ENCODE data around the gene HSPG2.

Gene HSPG2

DNA sequence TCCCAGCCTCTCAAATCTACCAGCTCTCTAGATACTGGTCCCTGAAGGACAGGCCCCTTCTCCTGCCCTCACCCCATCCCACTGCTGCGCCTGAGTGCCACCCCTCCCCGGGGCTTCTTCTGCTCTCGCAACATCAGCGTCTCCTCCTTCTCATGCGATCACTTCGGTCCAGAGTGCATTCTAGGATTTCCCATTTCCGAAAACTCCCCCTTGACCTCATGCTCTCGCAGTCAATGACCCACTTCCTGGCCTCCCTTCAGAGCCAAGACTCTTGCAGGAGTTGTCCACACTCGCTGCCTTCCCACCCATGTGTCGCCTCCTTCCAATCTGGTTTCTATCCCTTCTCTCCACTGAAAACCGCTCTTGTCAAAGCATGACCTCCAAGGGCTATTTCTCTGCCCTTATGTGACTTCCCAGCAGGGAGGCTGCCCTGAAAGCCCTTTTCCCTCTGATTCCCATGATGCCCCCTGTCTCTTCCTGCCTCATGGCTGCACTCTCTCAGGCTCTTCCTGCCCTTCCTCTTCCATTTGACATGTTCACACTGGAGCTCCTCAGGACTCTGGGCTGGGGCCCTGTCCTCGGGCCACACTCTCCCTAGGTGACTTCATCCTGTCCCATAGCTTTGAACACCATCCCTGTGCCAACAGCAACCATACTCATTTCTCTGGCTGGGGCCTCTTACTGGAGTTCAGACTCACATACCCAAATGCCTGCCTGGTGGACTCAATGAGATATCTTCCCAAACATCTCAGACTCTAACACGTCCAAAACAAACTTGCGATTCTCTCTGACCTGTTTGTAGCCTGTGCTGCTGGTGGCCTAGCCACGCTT is 79.1 kb downstream of the HSPG2 start:
- DNase-seq = no peak

DNA sequence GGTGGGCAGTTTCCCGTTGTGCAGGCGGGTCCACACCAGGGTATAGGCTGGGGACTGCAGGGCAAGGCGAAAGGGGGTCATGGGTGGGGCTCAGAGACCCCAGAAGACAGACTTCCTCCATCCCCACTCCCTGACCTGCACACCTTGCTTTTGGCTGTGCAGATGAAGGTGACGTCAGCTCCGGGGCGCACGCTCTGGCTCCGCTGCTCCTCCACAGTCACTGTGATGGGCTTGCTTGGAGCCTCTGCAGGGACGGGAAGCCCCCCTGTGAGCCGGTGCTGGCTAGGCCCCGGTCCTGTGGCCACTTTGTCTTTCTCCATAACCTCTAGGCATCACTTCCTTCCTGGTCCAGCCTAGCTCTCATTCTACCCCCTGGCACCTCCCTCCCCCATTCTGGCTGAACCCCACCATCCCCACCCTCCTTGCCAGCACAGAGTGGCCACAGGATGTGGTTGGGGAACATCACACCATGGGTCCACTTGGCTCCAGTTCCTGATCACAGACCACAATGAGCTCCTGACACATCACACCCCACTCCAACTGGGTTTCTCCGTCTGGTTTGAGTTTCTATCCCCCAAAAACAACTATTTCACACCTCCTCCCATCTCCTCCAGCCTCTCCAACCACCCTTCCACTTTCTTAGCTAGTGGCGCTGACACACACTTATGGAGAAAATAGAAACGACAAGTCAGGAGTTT is 79.8 kb downstream of the HSPG2 start:
- no peak for DNase-seq

DNA sequence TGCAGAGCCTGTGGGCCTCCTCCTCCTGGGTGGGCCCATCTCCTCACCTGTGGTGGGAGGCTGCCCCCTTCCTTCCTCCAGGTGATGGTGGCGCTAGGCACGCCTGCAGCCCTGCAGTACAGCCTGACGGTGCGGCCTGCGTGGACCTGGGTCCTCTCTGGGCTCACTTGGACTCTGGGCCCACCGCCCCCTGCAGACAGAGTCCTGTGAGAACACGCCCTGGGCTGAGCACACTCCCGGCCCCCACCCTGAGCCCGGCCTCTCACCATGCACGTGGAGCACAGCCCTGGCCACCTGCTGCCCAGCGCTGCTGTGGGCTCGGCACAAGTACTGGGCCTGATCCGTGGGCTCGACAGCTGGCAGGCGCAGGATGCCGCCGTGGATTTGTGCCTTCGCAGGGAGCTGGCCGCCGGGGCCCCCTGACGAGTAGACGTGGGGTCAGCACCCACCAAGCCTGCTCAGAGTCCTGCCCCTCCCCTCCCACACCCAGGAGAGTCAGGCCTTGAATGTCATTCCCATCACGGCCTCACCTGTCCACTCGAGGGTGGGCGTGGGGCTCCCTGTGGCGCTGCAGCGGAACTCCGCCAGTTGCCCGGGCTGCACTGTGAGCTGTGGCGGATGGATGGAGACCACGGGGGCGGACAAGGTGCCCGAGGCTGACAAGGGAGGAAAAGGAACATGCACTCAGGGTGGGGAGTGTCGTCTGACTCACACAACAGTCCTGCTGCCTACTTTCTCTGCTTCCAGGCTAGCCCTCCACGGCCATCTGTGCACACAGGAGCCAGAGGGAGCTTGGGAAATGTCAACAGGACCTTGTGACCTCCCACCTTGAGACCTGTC is 81.6 kb downstream of the HSPG2 start:
- no peak for DNase-seq

DNA sequence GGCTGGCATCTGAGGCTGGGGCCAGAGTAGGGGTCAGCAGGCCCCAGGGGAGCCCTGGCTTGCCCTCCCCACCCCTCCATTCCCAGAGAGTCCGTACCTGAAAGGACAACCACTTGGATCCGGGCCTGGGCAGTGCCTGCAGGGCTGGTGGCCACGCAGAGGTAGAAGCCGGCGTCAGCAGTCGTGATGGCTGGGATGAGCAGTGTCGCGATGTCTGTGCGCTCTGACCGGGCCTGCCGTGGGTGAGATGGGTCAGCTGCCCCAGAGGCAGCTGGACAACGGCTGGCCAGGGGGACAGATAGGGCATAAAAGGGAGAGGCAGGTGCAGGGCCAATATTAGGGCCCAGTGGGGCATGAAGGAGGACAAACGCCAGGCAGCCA is 82.4 kb downstream of the HSPG2 start:
- no peak for DNase-seq

DNA sequence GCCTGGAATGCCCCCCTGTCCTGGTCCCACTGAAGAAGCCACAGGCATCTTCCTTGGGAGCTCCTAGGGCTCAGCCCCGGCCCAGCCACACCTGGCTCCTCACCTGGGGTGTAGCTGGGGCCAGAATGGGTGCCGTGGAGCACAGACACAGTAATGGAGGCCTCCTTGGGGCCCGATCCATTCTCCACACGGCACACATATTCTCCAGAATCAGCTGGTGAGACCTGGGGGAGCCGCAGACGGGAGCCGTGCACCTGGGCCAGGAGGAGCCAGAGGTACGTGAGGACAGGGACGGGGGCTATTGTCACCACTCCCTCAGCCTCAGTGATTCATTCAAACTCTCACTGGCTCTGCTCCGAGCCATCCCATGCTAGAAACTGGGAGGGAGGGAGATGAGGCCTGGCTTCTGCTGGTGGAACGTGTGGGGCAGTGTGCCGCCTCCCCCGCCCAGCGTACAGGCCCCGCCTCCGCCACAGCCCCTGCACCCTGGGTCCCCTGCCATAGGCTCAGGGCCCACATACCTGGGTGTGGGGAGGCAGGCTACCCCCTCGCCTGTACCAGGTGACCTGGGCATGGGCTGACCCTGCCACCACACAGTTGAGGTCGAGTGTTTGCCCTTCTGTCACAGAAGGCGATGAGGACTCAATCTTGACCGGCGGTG is 82.9 kb downstream of the HSPG2 start:
- no peak for DNase-seq

DNA sequence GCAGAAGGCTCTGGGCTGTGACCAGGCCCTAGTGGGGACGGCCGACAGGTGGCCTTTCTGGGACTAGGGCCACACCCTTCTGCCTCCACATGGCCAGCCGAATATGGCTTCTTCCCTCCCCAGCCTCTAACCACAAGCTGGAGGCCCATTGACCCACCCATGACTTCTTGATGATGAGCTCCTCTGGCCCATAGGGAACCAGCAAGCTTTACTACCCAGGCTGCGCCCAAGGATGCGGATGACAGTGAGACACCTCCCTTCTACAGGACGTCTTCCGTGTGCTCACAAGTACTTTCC is 84.0 kb downstream of the HSPG2 start:
- no peak for DNase-seq

DNA sequence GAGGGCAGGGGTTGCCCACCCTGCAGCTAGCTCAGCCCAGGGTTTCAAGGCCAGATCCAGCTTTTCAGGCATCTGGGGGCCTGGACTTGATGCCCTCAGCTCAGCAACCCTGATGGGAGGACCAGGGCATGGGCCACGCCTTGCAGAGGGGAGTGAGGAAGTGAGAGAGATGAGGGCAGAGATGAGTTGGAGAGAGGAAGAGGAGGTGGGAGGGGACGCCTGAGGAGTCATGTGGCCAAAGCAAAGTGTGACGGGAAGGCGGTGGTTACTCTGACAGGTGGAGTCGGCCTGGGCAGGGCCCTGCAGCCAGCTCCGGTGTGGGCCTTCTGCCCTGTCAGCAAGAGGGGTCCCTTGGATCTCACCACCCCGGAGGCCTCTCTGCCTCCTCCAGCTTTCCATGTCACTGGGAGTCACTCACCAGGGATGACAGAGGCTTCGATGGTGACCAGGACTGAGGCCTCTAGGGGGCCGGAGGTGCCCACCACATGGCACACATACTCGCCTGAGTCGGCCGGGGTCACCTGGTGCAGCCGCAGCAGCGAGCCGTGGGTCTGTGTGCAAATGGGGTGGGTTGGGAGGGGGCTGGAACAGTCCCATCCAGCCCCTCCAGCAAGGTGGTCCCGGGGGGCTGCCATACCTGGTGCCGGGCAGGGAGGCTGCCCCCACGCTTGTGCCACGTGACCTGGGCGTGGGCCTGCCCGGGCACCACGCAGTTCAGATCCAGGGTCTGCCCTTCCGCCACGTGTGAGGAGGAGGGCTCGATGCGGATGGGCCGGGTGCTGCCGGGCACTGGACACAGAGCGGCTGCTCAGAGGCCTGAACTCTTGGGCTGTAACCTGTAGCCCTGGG is 84.6 kb downstream of the HSPG2 start:
- no peak for DNase-seq

DNA sequence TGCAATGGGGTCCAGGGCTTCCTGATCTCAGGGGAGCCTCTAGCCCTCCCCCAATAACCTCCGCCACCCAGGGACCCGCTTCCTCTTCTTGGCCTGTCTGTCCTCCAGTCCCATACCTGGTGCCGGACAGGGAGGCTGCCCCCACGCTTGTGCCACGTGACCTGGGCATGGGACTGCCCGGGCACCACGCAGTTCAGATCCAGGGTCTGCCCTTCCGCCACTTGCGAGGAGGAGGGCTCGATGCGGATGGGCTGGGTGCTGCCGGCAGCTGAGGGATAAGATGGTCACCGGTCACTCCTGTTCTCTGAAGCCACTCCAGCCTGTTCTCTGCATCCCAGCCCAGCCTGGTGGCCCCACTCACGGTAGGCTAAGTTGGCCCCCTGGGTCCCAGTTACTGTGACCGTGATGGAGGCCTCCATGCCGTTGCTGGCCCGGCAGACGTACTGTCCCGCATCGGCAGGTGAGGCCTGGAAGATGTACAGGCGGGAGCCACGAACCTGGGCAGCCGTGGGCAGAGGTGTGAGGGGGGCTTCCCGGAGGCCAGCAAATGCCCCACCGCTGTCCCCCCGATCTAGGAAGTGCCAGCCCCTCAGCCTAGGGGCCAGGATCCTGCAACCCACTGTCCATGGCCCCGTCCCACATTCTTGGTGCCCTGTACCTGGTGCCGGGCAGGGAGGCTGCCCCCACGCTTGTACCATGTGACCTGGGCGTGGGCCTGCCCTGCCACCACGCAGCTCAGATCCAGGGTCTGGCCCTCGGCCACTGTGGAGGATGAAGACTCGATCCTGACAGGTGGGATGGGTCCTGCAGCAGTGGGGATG is 85.5 kb downstream of the HSPG2 start:
- no peak for DNase-seq

DNA sequence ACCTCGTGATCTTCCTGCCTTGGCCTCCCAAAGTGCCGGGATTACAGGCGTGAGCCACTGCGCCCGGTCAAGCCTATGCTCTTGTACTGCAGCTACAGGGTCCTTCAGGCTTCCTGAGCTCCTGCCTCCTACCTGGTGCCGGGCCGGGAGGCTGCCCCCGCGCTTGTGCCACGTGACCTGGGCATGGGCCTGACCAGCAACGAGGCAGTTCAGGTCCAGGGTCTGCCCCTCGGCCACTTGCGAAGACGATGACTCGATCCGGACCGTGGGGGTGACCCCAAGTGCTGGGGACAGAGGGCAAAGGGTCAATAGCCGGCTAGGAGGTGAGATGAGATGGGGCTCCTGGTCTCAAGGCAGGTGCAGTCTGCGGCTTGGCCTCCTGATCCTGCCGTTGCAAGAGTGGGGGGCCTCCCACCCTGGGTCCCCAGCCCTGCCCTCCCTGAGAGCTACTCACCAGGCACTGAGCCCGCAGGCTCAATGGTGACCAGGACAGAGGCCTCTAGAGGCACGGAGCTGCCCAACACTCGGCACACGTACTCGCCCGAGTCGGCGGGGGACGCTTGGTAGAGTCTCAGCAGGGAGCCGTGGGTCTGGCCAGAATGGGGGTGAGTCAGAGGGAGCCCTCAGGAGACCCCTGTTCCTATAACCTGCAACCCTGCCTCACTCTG is 87.1 kb downstream of the HSPG2 start:
- DNase-seq = no peak

DNA sequence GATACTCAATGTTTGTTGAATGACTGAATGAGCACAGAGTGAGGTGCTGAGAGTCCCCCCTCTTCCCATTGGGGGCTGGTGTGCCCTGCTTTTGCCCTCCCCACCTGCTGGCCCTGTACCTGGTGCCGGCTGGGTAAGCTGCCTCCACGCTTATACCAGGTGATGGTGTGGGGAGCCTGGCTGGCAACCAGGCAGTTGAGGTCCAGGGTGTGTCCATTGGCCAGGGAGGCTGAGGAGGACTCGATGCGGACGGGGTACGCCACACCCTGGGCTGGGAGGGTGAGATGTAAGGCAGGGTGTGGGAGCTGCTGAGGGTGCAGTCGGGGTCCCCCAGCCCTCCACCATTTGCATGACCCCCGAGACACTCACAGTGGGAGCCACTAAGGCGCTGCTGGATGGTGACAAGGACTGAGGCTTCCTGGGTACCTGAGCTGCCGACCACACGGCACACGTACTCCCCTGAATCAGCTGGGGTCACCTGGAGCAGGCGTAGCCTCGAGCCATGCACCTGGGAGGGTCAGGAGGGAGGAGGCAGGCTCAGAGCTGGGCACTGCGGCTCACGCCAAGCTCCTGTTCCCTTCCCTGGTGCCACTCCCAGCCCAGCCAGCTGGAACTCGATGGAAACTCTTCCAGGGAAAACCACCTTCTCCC is 88.5 kb downstream of the HSPG2 start:
- DNase-seq = no peak

DNA sequence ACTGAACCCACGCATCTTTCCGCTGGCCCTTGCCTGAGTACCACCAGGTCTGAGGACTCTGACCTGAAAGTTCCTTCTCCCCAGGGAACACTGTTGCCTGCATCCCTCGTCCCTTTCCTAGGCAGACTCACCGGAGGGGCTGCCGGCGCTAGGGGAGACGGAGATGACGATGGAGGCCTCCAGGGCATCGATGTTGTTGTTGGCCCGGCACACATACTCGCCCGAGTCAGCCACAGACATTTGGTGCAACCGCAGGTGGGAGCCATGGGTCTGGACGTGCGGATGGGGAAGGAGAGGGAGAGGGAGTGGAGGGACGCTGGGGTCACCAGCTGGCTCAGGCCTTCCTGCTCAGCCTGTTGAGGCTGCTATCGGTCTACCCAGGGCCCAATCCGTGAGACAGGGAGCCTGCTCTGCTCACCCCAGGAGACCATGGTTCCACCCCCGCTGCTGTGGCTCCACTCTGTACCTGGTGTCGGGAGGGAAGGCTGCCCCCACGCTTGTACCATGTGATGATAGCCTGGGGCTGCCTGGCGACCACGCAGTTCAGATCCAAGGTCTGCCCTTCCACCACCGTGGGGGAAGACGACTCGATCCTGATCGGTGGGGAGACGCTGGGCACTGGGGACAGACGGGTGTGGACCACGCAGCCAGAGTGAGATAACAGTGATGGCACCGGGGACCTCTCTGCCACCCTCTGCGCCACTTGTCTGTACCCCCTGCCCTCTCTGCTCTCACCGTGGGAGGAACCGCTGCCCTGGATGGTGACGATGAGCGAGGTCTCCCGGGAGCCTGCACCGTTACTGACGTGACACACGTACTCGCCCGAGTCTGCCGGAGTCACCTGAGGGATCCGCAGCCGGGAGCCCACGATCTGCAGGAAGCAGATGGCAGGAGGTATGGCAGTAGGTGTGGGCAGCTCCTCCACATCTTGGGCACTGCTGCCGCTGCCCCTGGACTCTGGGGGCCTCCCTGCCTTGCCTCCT is 89.6 kb downstream of the HSPG2 start:
- no peak for DNase-seq

DNA sequence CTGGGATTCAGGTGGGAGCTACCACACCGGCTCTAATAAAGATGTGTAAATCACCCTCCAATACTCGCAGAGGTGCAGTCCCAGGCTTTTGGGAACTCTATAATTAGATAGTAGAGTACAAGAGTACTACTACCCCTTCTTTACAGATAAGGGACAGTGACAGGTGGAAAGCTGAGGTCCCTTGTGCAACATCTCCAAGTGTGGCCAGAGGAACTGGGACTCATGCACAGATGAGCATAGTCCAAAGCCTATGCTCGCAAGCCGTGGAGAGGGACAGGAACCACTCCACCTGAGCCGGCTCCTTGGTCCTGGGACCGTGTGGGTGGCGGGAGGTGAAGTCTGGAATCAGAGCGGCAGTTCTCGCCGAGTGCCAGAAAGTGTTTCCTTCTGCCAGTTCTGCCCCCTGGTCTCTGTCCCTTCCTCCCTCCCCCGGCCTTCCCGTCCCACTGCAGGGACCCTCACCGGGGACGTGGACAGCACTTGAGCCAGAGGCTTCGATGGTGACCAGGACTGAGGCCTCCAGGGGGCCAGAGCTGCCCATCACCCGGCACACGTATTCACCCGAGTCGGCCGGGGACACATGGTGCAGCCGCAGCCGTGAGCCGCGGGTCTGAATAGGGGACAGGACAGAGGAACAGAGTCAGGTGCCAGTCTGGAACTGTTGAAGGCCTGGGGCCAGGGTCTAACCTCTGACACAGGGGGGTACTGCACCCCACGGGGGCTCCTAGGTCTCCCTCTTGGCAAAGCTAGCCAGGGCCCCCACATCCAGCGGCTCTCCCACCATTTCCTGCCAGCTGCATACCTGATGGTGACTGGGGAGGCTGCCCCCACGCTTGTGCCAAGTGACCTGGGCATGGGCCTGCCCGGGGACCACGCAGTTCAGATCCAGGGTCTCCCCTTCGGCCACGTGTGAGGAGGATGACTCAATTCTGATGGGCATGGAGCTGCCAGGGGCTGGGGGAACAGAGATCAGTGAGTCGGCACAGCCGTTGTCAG is 91.2 kb downstream of the HSPG2 start:
- DNase-seq = no peak

DNA sequence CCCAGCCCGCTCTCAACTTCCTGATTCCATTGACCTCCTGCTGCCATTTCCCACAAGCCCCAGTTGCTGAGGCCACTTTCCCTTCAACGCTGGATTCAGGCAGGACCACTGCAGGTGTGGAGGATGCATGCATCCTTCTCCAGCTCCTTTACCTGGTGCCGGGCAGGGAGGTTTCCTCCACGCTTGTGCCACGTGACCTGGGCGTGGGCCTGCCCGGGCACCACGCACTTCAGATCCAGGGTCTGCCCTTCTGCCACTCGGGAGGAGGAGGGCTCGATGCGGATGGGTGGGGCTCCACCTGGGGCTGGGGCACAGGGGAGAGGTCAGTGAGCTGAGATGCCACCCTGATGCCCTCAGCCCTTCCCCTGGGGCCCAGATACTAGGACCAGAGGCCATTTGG is 93.1 kb downstream of the HSPG2 start:
- no peak for DNase-seq

DNA sequence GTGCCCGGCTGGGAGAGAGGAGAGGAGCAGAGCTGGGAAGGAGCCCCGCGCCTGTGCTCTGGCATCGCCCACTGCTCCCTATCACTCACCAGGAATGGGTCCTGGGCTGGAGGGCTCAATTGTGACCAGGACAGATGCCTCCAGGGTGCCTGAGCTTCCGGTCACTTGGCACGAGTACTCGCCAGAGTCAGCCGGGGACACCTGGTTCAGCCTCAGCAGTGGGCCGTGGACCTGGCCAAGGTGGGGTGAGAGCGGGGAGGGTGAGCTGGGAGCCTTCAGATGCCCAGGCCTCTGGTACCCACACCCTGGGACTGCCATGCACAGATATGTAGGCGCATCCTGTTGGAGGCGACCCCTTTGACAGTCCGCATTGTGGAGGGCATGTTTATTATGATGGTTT is 93.9 kb downstream of the HSPG2 start:
- DNase-seq = no peak

DNA sequence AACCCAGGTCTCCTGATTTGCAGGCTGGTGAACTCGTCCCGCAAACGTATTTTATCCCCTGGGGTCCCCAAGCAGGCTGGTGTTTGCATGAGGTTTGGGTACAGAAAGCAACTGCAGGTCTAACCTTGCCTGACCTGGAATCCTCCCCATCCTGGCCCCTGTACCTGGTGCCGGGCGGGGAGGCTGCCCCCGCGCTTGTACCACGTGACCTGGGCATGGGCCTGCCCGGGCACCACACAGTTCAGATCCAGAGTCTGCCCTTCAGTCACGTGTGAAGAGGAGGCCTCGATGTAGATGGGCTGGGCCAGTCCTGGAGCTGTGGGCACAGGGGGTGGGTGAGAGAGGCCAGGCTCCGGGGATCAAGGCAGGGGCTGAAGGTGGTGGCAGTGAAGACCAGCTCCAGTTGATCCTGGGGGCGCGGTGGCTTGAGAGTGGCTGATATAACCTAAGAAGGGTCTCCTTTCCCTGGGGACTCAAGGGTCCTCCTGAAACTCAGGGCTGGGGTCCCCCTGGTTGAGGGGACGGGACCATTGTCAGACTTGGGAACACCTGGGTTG is 94.4 kb downstream of the HSPG2 start:
- DNase-seq = no peak

DNA sequence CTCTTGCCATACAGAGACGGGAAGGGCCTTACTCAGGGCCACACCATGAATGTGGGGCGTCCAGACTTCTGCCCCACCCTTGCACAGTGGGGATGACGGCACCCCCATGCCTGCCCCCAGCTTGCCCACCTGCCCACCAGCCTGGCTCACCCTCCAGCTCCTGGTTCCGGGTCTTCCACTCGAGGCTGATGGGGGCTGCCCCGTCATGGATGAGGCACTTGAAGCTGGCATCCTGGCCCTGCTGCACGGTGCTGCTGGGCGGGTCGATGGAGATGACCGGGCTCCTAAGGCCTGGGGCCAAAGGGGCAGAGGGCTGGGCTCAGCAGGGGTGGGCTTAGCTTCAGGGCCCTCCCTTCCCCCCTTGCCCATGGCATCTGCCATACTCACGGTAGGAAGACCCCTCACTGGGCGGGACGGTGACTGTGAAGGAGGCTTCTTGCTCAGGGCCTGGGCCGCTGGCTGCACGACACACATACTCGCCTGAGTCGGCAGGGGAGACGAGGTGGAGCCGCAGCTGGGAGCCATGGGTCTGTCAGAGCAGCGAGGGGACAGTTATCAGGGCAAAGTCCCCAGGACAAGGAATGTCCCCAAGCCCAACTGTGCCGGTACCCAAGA is 95.2 kb downstream of the HSPG2 start:
- DNase-seq = no peak

DNA sequence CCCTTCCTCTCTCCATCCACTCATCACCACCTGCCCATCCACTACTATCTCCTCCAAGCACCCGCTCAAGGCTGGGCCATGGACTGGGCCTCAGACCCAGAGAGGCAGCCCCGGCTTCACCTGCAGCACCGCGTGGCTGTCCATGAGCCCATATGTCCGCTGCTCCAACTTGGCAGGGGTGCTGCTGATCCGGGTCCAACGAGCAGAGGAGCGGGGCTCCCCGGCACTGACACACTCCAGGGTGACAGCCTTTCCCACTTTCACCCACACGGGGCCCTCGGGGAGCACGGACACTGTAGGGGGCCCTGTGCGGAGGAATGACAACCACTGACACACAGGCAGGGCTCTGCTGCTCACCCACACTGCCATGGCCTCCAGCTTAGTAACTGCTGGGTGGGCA is 96.1 kb downstream of the HSPG2 start:
- DNase-seq = no peak
